Endothelial cell of umbilical vein (primary cell): ENCODE data around the gene PDE11A. TPM values are rescaled to one million over a fixed set of nuclear protein-coding genes. Genes with fewer than 3 reads are reported as not detected.

Experiments used
- BruUV-seq: library from RNA; stranded (reverse); fragments of 400-500 nt; replicated peaks from 2 replicates; lab custom pipeline; 2021; lab: Mats Ljungman, UMichigan
- CTCF ChIA-PET: fragments of 300-600, 350-600 bp; sonication (Branson Sonifier 250); formaldehyde crosslinking; loops from one replicate; lab custom pipeline; 2021; ENCODE audit warnings: antibody characterized with exemption, inconsistent platforms; lab: Charles Lee
- POLR2A ChIA-PET: fragments of 300-600, 350-600 bp; sonication (Branson Sonifier 250); formaldehyde crosslinking; loops from one replicate; lab custom pipeline; 2021; ENCODE audit warnings: antibody characterized with exemption, inconsistent platforms; lab: Charles Lee
- DNase-seq: peaks from one replicate; pipeline ENCODE4 v3.0.0-alpha.2; 2011; ENCODE audit warnings: low read depth, low spot score
- FAIRE-seq: peaks from 2 replicates; lab custom pipeline; 2011; peaks lifted over from hg19 to GRCh38; lab: Jason Lieb, UNC
- H2AFZ ChIP-seq: 2 replicates; pipeline ENCODE4 v1.6.0; 2012; ENCODE audit warnings: low read depth, low read length, control low read depth, inconsistent platforms
- H3K27ac ChIP-seq: 2 replicates; pipeline ENCODE4 v1.5.1; 2011; ENCODE audit warnings: low read depth, mild to moderate bottlenecking, control low read depth, low read length, moderate library complexity; ENCODE audit not compliant: insufficient read depth
- H3K27me3 ChIP-seq, 2 experiments: 2 replicates each; pipeline versions ENCODE4 v1.6.0 to v1.6.1; 2011; ENCODE audit warnings: low read length in 2 of 2, mixed read lengths in 1 of 2; ENCODE audit not compliant: control insufficient read depth in 2 of 2, insufficient read depth in 2 of 2
- H3K36me3 ChIP-seq, 2 experiments: 2 replicates in 1 of 2; 3 replicates in 1 of 2; pipeline ENCODE4 v1.5.1; 2011; ENCODE audit warnings: low read length in 2 of 2, mild to moderate bottlenecking in 1 of 2, moderate library complexity in 1 of 2; ENCODE audit not compliant: control insufficient read depth in 2 of 2, insufficient read depth in 2 of 2; ENCODE audit errors: extremely low read depth in 1 of 2
- H3K4me1 ChIP-seq: 3 replicates; pipeline ENCODE4 v1.5.1; 2011; ENCODE audit warnings: mild to moderate bottlenecking, low read length; ENCODE audit not compliant: control insufficient read depth, insufficient read depth; ENCODE audit errors: extremely low read depth
- H3K4me2 ChIP-seq: 2 replicates; pipeline ENCODE4 v1.6.1; 2011; ENCODE audit warnings: low read length, control low read depth, mixed read lengths; ENCODE audit not compliant: insufficient read depth
- H3K4me3 ChIP-seq, 3 experiments: fragments of 200-600 bp in 1 of 3; sonication (generic), shearing (Covaris generic) in 1 of 3; replicated peaks in 1 of 3; 2 replicates each; pipeline ENCODE4 v1.5.1; 2011 to 2016; ENCODE audit warnings: control low read depth in 3 of 3, low read length in 3 of 3, mild to moderate bottlenecking in 2 of 3, inconsistent platforms in 1 of 3, low read depth in 1 of 3, moderate library complexity in 1 of 3; ENCODE audit not compliant: insufficient read depth in 1 of 3
- H3K79me2 ChIP-seq: 2 replicates; pipeline ENCODE4 v1.6.0; 2012; ENCODE audit warnings: low read length, inconsistent platforms; ENCODE audit not compliant: control insufficient read depth, insufficient read depth
- H3K9ac ChIP-seq: replicated peaks from 2 replicates; pipeline ENCODE3; 2011; ENCODE audit warnings: low read length, control low read depth; ENCODE audit not compliant: insufficient read depth; ENCODE audit errors: extremely low read depth
- H3K9me1 ChIP-seq: replicated peaks from 3 replicates; pipeline ENCODE4 v1.6.0; 2011; ENCODE audit warnings: mild to moderate bottlenecking, low read length; ENCODE audit not compliant: control insufficient read depth, insufficient read depth; ENCODE audit errors: extremely low read depth
- H3K9me3 ChIP-seq: replicated peaks from 2 replicates; pipeline ENCODE4 v1.5.1; 2012; ENCODE audit warnings: low read length, inconsistent platforms; ENCODE audit not compliant: control insufficient read depth, insufficient read depth
- H4K20me1 ChIP-seq: replicated peaks from 2 replicates; pipeline ENCODE3; 2011; ENCODE audit warnings: mild to moderate bottlenecking, low read length; ENCODE audit not compliant: control insufficient read depth, insufficient read depth; ENCODE audit errors: extremely low read depth
- CTCF ChIP-seq, 2 donors: IDR thresholded peaks; 1 replicate in 1 of 2; 2 replicates in 1 of 2; pipeline ENCODE4 v1.5.1; 2011; ENCODE audit warnings: low read length in 2 of 2, mild to moderate bottlenecking in 2 of 2, moderate library complexity in 2 of 2, control low read depth in 1 of 2, inconsistent platforms in 1 of 2, low read depth in 1 of 2; ENCODE audit not compliant: insufficient read depth in 1 of 2; ENCODE audit errors: extremely low read depth in 1 of 2
- FOS ChIP-seq: IDR thresholded peaks from 2 replicates; pipeline ENCODE4 v1.6.1; 2011; ENCODE audit warnings: mild to moderate bottlenecking, low read length, moderate library complexity, borderline replicate concordance; ENCODE audit not compliant: insufficient read depth
- GATA2 ChIP-seq: IDR thresholded peaks from 2 replicates; pipeline ENCODE4 v1.7.0; 2011; ENCODE audit warnings: low read depth, mild to moderate bottlenecking, moderate library complexity, mixed read lengths, low read length; ENCODE audit not compliant: insufficient read length, insufficient read depth
- MAX ChIP-seq: IDR thresholded peaks from 2 replicates; pipeline ENCODE4 v1.6.1; 2011; ENCODE audit not compliant: insufficient read depth, insufficient read length
- POLR2AphosphoS5 ChIP-seq: IDR thresholded peaks from 2 replicates; pipeline ENCODE4 v1.6.1; 2012; ENCODE audit warnings: low read depth, mild to moderate bottlenecking, control low read depth, low read length, moderate library complexity; ENCODE audit not compliant: insufficient read depth
- dilution Hi-C: fragments of 300-500 bp; cut with MboI; formaldehyde crosslinking; loops from one replicate; pipeline ENCODE4 v1.15.0; 2019; ENCODE audit warnings: low sequenced_read_pairs; ENCODE audit not compliant: extremely low pct_ligation_motif_present
- intact Hi-C: fragments of 100-400 bp; cut with micrococcal nuclease; formaldehyde crosslinking; loops from one replicate; pipeline ENCODE4 v1.10.0; 2022
- polyA plus RNA-seq, 4 experiments: library from polyadenylated mRNA; depleted of rRNA in 3 of 4; stranded (reverse) in 3 of 4; unstranded in 1 of 4; fragments of >200 nt; gene quantifications; 2 replicates each; pipeline versions ENCODE4 v1.2.1 to v1.2.3, GENCODE V29; 2011 to 2012; ENCODE audit warnings: missing spikeins in 1 of 4
- total RNA-seq: library from RNA; stranded (reverse); gene quantifications from 2 replicates; pipeline ENCODE4 v1.2.3, GENCODE V29; 2021

The PDE11A gene
- total and polyA plus RNA-seq, 2 donors (not counting 3 experiments of a cell fraction or from before 2014, with no cell fraction given), result 0.07 to 0.51 TPM

GRCh38 chr2:177636672-177637071, 435.9 kb downstream of the PDE11A start:
- H3K9me3 ChIP-seq, result no peaks in the 10 kb centered on the region
- no peaks in the 10 kb centered on the region for H3K9me1 ChIP-seq
- no peaks in the 10 kb centered on the region for H3K79me2 ChIP-seq
- FAIRE-seq (no peak), DNase-seq (no peak)
- H3K4me1 ChIP-seq, result no peaks in the 10 kb centered on the region
- dilution Hi-C loops (no loop called here), intact Hi-C loops (no loop called here)
- H3K4me3 ChIP-seq, result no peak overlapping the region
- TF ChIP-seq POLR2AphosphoS5, result no peak
- no peak for TF ChIP-seq MAX
- TF ChIP-seq FOS, result no peak
- ChIA-PET POLR2A (no interaction called here), CTCF (no interaction called here)
- no peak overlapping the region for H3K4me2 ChIP-seq
- H3K27me3 ChIP-seq, result no peaks in the 10 kb centered on the region
- H2AFZ ChIP-seq, result no peak overlapping the region
- H3K36me3 ChIP-seq, result no peaks in the 10 kb centered on the region
- H3K9ac ChIP-seq, result no peak overlapping the region
- no peaks in the 10 kb centered on the region for H4K20me1 ChIP-seq
- no peak overlapping the region for H3K27ac ChIP-seq
- no TSS peak for BruUV-seq

- H3K4me3 ChIP-seq, result no peak overlapping the region
- H3K27me3 ChIP-seq, result no peaks in the 10 kb centered on the region
- no peaks in the 10 kb centered on the region for H3K79me2 ChIP-seq
- intact Hi-C loops (no loop called here), dilution Hi-C loops (no loop called here)
- no peak overlapping the region for H3K4me2 ChIP-seq
- DNase-seq, result no peak
- no peak overlapping the region for H3K27ac ChIP-seq
- CTCF ChIA-PET, result no interaction called here
- H3K4me1 ChIP-seq, result no peaks in the 10 kb centered on the region
- no peaks in the 10 kb centered on the region for H4K20me1 ChIP-seq
- H3K9me3 ChIP-seq, result no peaks in the 10 kb centered on the region
- FAIRE-seq, result no peak
- H3K36me3 ChIP-seq, result no peaks in the 10 kb centered on the region
- H2AFZ ChIP-seq, result no peak overlapping the region
- no peak overlapping the region for H3K9ac ChIP-seq
- BruUV-seq, result no TSS peak
- POLR2A ChIA-PET, result no interaction called here
- TF ChIP-seq GATA2 (no peak), CTCF (IDR thresholded peaks at IDR 0.05; ENCODE audit: extremely low read depth in 1 of 2, insufficient read depth in 1 of 2, low read depth in 1 of 2, low read length in 2 of 2) (no peak)
- no peaks in the 10 kb centered on the region for H3K9me1 ChIP-seq
Measured at GRCh38 chr2:177635696-177636095, 436.9 kb downstream of the PDE11A start.
